ENCODE data around the gene ODAD2.
"Not testable (repeated sequence)": the region's sequence is repeated elsewhere in the genome, so short reads cannot be mapped to it uniquely, and the experiment has no call there.

Gene ODAD2

DNA sequence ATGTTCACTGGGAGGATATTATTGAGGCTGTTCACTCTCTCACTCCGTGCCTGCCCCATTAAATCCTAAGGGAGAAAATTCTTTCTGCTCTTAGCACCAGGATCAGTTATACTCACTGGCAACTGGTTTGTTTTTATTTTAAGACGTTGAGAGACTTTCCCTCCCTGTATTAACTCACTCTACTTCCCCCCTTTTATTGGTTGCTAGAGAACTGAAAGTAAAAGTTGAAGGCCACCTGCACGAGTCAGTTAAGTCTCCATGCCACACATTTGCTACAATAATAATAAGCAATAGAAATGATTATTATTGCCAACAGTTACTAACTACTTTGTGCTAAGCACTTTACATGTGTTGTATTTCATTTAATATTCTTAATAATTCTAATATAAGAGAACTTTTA is 40.5 kb downstream of the ODAD2 start:
- not testable (repeated sequence) for DNase-seq

GRCh38 chr10:27950242-27950564 is 48.7 kb downstream of the ODAD2 start:
- no peak for DNase-seq

DNA sequence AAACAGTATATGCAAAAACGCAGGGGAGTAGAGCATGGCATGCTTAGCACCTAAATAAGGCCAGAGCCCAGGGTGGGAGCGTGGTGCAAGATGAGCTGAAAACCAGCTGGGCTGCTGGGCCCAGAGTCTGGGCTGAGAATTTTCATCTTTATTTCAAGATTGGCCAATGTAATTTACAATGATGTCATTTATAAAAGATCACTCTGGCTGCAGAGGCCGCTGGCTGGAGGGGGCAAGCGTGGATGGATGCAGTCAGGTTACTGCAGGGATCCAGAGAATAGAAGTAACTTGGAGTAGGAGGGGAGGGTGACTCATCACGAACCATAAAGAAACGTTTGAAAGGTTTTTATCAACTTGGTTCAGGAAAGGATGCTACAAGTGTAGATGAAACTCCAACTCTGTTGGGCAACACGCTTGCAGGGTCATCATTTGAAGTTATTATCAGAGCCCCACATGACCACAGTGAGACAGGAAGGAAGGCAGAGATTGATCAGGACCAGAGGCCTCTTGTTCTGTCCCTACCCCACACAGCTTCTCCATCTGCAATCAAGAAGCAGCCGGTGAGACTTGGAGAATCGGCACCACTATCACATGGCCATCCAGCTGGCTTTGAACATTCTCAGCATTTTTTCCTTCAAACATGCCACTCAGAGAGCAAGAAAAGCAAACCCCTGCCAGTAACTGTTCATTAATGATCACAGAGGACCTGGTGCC is 49.2 kb downstream of the ODAD2 start:
- no peak for DNase-seq

DNA sequence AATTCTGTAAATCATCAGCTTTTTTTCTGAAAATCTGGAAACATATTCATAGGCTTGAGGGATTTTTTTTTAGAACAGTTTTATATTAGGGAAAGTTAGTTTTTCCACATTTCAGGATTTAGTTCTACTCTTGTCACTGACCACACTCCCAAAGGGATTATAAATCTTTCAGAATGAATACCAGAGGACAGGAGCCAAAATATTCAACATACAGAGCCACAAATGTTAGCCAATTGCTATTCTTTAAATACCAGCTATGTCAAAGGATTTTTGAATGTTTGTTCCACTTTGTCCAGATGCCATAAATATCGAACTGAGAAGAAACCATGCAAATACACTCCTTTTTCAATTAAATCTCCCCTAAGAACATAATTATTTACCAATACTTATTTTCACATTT is 50.7 kb downstream of the ODAD2 start:
- no peak for DNase-seq

- no peak for DNase-seq
Measured at GRCh38 chr10:27947540-27947939, 51.3 kb downstream of the ODAD2 start.

DNA sequence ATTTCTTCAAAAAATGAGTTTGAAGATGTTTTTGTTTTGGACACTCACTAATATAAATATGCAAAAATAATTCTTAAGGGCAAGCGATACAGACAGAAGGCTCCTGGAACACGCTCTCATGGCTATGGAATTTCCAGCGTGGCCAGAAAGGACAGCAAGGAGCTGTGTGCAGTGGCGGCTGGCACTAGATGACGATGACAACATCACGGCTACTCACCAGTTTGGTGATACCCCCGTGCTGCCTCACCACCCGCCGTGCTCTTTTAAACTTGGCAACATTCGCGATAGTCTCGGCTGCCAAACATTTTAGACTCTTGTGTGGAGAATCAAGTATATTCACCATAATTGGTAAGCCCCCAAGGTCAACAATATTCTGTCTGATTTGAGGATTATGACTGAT is 54.9 kb downstream of the ODAD2 start:
- no peak for DNase-seq

GRCh38 chr10:27914888-27915287 is 84.0 kb downstream of the ODAD2 start:
- no peak for DNase-seq

GRCh38 chr10:27912231-27912630 is 86.6 kb downstream of the ODAD2 start:
- DNase-seq, result no peak

DNA sequence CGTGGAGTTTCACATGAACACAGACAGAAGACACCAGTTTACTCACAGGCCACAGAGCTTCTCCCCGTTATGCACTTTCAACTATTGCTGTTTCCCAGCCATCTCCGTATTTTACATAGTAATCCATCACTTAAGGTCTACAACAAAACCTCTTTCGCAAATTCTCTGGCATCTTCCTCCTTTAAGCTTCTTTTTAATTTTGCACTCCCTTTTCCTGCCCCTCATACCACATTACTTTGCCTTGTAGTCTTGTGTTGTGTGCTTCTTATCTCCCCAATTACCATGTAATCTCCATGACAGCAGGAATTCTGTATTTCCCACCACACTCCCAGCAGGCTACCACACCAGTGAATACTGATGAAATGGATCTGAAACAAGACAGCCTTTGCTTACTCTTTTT is 87.3 kb downstream of the ODAD2 start:
- DNase-seq, result no peak

- no peak for DNase-seq
Measured at GRCh38 chr10:27911011-27911410, 87.9 kb downstream of the ODAD2 start.

DNA sequence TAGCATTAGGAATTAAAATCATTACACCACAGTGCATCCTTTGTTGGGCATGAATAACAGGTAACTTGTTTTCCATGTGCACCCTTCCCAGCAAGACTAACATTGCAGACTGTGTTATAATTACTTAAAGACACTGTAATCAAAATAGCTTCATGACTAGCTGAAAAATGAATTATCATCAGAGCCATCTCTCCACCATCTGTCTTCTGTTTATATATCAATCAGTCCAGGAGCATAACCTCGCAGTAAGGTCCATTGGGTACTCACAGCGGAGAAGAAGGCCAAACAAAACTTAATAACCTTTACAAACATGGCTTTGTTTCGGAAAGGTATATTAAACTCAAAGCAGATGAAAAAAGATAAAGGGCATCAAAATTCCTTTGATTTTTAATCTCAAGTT is 90.6 kb downstream of the ODAD2 start:
- DNase-seq, result no peak

DNA sequence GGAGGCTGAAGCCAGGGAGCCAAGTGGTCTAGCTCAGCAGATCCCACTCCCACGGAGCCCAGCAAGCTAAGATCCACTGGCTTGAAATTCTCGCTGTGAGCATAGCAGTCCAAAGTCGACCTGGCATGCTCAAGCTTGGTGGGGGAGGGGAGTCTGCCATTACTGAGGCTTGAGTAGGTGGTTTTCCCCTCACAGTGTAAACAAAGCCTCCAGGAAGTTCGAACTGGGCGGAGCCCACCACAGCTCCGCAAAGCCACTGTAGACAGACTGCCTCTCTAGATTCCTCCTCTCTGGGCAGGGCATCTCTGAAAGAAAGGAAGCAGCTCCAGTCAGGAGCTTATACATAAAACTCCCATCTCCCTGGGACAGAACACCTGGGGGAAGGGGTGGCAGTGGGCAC is 99.4 kb downstream of the ODAD2 start:
- peak; percentile 16 for DNase-seq

DNA sequence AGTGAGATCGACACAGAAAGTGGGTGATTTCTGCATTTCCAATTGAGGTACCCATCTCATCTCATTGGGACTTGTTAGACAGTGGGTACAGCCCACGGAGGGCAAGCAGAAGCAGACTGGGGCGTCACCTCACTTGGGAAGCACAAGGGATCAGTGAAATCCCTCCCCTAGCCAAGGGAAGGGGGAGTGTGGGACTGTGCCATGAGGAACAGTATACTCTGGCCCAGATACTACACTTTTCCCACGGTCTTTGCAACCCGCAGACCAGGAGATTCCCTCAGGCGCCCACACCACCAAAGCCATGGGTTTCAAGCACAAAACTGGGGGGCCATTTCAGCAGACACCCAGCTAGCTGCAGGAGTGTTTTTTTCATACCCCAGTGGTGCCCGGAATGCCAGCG is 99.8 kb downstream of the ODAD2 start:
- DNase-seq, result no peak

GRCh38 chr10:27893358-27893954 is 105.4 kb downstream of the ODAD2 start:
- no peak for DNase-seq

GRCh38 chr10:27890971-27891370 is 107.9 kb downstream of the ODAD2 start:
- no peak for DNase-seq

GRCh38 chr10:27889518-27889917 is 109.4 kb downstream of the ODAD2 start:
- DNase-seq, result no peak

- no peak for DNase-seq
Measured at GRCh38 chr10:27884185-27884641, 114.7 kb downstream of the ODAD2 start.

GRCh38 chr10:27878281-27878680 is 120.6 kb downstream of the ODAD2 start:
- no peak for DNase-seq

GRCh38 chr10:27865221-27865635 is 133.7 kb downstream of the ODAD2 start:
- no peak for DNase-seq

- no peak for DNase-seq
Measured at GRCh38 chr10:27861781-27862180, 137.1 kb downstream of the ODAD2 start.

DNA sequence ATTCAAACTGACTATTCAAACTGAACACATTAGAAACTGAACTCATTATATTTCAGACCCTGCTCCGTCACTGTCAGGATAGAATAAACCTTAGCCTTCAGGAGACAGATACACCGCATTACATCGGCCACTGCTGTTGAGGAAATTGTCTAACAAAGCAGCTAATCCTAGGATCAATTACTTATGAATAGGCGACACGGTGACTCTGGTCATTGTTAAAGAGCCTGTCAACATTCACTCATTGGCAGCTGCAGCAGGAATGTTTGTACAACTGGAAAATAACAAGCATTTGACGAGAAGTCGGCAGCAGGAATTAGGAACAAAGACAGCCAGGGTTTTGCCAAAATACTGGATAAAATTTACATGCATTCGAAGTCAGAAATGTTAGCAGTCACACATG is 141.3 kb downstream of the ODAD2 start:
- DNase-seq, result no peak

DNA sequence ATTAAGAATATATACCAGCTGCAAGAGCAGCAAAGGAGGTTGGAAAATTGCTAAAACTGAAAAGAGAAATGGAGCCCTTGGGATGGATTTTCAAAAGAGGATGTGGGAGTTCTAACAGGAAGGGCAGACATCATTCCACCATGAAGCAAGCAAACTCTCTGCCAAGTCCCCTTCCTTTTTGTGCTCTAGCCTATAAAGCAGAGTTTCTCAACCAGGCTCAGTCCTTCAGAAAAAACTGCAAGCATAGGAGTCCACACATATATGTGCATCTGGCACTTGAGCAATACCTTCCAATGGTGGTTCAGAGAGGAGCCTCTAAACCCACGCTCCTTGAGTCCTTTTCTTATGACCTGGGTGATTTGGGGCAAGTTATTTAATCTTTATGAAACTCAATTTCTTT is 154.7 kb downstream of the ODAD2 start:
- DNase-seq, result no peak

- no peak for DNase-seq
Measured at GRCh38 chr10:27838901-27839300, 160.0 kb downstream of the ODAD2 start.

- DNase-seq, result no peak
Measured at GRCh38 chr10:27838361-27838760, 160.5 kb downstream of the ODAD2 start.

DNA sequence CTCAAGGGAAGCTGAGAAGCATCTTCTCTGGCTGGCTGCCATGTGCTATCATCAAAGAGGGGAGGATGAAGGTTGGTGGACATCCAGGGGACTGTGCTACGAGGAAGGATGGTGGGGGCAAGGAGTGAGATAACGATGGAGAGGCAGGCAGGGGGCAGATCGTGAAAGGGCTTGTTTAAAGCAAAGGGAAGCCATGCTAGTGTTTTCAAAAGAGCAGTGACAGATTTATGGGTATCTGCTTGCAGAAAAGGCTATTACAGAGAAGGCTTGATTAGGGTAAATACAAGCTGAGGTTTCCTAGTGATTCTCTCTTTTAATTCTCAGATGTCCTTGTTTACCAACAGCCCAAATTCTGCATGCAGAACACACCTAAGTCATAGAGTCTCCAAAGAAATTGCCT is 164.4 kb downstream of the ODAD2 start:
- no peak for DNase-seq

All from CD4-positive, alpha-beta T cell treated with Interferon gamma for 1 hour (primary cell).